ENCODE data around the gene LRP6.
A peak's percentile ranks its signal among the peaks of the same experiment; 100 is the strongest.
"Not testable (repeated sequence)": the region's sequence is repeated elsewhere in the genome, so short reads cannot be mapped to it uniquely, and the experiment has no call there.

The LRP6 gene

DNA sequence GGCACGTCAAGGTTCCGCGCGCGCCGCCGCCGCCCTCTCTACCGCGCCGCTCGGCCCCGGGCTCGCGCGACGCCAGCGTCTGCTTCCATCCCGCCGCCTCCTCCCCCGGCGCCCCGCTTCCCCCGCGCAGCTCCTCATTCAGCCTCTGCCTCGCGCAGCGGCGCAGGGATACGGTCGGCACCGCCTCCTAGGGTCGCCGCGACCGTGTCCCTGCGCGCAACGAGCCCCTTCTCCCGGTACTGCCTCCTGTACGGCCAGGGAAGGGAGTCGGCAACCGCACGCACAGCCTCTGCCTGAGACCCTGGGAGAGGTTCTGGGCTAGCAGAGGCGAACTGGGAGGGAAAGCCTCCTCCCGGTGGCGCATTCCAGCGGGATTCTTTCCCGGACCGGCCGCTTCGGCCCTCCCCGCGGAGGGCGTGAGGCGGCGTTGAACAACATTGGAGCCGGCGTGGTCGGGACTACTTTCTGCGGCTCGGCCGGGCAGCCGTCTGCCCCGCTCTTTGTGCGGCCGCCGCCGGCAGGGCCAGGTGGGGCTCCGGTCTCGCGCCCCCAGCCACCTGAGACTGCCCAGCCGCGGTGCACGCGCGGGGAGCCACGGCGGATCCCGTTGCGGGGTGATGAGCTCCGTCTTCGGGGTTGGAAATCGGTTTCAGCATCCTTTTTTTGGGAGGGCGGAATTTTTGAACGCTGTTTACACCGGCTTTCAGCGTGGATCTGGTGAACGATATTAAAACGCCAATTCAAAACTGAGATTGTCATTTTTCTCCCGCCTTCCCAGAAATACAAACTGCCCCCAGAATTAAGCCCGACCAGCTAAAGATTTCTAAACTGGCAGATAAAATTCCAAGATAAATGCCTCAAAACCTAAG, at the start of gene LRP6:
LRP6 (minus strand) TSS at position 172 of the 869 bp plus-strand sequence. CDS start 309 bp downstream, outside the sequence.
- DNase-seq (ENCODE audit: low read depth): peak; percentile 86
- peak within 1 kb of the TSS; percentile 90 for H3K4me3 ChIP-seq (ENCODE audit: low read length)
- TF ChIP-seq, protein P1, sequence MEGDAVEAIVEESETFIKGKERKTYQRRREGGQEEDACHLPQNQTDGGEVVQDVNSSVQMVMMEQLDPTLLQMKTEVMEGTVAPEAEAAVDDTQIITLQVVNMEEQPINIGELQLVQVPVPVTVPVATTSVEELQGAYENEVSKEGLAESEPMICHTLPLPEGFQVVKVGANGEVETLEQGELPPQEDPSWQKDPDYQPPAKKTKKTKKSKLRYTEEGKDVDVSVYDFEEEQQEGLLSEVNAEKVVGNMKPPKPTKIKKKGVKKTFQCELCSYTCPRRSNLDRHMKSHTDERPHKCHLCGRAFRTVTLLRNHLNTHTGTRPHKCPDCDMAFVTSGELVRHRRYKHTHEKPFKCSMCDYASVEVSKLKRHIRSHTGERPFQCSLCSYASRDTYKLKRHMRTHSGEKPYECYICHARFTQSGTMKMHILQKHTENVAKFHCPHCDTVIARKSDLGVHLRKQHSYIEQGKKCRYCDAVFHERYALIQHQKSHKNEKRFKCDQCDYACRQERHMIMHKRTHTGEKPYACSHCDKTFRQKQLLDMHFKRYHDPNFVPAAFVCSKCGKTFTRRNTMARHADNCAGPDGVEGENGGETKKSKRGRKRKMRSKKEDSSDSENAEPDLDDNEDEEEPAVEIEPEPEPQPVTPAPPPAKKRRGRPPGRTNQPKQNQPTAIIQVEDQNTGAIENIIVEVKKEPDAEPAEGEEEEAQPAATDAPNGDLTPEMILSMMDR (conservative IDR thresholded peaks at IDR 0.05; ENCODE audit: low read depth, low read length): no peak

DNA sequence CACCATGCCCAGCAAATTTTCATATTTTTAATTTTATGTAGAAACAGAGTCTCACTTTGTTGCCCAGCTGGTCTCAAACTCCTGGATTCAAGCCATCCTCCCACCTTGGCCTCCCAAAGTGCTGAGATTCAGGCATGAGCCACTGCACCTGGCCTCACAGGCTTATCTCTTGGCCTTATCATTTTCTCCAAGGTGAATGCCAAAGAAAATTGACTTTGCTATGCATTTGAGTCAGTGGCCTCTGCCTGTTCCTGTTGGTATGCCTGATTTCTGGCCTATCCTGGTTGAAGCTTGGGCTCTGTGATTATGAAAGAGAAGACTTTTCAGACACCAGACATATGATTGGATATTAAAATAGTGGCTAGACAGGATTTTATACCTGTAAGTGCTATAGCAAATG, 49.0 kb upstream of the LRP6 start:
- H3K4me3 ChIP-seq (ENCODE audit: low read length): no peak overlapping the region
- DNase-seq (ENCODE audit: low read depth): no peak

DNA sequence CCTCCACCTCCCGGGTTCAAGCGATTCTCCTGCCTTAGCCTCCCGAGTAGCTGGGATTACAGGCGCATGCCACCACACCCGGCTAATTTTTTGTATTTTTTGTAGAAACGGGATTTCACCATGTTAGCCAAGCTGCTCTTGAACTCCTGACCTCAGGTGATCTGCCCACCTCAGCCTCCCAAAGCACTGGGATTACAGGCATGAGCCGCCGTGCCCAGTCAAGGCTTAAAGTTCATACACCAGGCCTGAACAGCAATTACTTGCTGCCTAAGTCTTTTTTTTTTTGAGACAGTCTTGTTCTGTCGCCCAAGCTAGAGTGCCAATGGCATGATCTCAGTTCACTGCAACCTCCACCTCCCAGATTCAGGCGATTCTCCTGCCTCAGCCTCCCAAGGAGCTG, 43.9 kb upstream of the LRP6 start:
- not testable (repeated sequence) for DNase-seq (ENCODE audit: low read depth); H3K4me3 ChIP-seq (ENCODE audit: low read length)

More for the DNA sequence above, 49.0 kb upstream of the LRP6 start:
- TF ChIP-seq, protein P1 (conservative IDR thresholded peaks at IDR 0.05; ENCODE audit: low read depth, low read length): no peak

DNA sequence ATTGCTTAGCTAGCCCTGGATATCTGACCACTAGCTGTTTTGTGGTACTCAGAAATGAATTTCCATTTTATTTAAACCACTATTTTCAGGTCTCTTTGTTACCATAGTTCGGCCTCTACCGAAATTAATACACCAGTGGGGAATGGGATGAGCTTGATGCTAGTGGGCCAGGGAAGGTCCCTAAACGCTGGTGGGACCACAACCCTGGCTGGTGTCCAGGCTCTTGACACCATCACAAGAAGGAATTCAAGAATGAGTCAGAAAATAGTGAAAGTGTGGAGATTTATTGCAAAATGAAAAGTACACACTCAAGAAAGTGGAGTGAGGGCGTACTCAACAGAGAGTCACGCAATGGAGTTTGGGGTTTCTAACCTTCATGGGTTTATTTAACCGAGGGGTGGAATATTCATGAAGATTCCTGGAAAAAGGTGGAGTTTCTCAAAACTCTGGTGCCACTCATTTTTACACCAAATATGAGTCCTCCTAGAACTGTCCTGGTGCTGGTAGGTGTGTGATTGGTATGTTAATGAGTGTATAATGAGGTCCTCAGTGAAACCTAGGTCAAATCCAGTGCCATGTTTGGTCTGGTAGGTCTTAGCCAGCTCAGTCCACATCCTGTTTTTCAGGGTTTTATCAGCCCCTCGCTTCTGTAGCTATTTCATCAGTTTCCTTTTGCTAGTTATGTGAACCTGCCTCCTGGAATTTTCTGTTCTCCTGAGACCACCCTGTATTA, 38.9 kb upstream of the LRP6 start:
- H3K4me3 ChIP-seq (ENCODE audit: low read length): no peak overlapping the region
- DNase-seq (ENCODE audit: low read depth): no peak
- TF ChIP-seq, protein P1 (conservative IDR thresholded peaks at IDR 0.05; ENCODE audit: low read depth, low read length): no peak

DNA sequence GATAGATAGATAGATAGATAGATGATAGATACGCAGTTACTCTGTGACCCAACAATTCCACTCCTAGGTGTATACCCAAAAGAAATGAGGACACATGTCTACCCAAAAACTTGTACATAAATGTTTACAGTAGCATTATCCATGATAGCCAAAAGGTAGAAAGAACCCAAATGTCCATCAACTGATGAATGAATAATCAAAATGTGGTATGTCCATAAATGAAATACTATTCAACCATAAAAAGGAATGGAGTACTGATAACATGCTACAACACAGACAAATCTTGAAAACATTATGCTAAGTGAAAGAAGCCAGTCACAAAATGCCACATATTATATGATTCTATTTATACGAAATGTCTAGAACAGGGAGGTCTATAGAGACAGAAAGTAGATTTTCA, 36.1 kb upstream of the LRP6 start:
- DNase-seq (ENCODE audit: low read depth): no peak
- TF ChIP-seq, protein P1 (conservative IDR thresholded peaks at IDR 0.05; ENCODE audit: low read depth, low read length): no peak
- H3K4me3 ChIP-seq (ENCODE audit: low read length): no peak overlapping the region

DNA sequence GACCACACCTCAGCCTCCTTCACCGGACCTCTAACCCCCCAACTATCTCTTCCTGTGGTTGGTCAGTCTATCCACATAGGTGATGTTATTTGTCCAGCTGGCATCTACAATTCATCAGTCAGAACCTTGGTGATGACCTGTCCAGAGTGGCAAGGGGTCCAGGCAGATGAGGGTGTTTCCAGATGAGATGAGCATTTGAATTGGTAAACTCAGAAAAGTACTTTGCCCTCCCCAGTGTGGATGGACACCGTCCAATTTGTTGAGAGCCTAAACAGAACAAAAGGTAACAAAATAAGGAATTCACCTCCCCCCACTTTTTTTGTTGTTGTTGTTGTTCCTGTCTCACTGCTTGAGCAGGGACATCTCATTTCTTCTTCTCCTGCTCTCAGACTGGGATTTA, 34.3 kb upstream of the LRP6 start:
- DNase-seq (ENCODE audit: low read depth): no peak
- TF ChIP-seq, protein P1 (conservative IDR thresholded peaks at IDR 0.05; ENCODE audit: low read depth, low read length): no peak
- no peak overlapping the region for H3K4me3 ChIP-seq (ENCODE audit: low read length)

DNA sequence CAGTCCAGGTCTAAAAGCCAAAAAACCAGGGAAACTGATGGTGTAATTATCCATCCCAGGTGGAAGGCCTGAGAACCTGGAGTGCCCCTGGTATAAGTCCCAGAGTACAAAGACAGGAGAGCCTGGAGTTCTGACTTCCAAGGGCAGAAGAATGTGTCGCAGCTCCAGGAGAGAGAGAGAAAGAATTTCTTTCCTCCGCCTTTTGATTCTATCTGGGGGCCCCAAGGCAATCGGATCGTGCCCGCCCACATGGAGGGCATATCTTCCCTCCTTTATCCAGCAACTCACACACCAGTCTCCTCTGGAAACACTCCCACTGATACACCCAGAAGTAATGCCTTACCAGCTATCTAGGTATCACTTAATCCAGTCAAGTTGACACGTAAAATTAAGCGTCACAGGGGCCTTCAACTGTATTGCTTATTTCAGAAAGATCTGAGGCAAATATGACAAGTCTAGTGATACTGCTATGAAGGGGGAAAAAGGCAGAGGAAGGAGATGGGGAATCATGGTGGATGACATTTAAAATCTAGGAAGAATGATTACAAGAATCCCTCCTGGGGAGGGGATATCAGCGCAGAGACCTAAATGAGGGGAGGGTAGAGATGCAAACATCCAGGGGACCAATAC, 30.5 kb upstream of the LRP6 start:
- H3K4me3 ChIP-seq (ENCODE audit: low read length): no peak overlapping the region
- DNase-seq (ENCODE audit: low read depth): no peak

More for the DNA sequence above, 30.5 kb upstream of the LRP6 start:
- TF ChIP-seq, protein P1 (conservative IDR thresholded peaks at IDR 0.05; ENCODE audit: low read depth, low read length): no peak
